ENCODE data around the gene LPCAT1.
"Not testable (repeated sequence)": the region's sequence is repeated elsewhere in the genome, so short reads cannot be mapped to it uniquely, and the experiment has no call there.

The LPCAT1 gene

DNA sequence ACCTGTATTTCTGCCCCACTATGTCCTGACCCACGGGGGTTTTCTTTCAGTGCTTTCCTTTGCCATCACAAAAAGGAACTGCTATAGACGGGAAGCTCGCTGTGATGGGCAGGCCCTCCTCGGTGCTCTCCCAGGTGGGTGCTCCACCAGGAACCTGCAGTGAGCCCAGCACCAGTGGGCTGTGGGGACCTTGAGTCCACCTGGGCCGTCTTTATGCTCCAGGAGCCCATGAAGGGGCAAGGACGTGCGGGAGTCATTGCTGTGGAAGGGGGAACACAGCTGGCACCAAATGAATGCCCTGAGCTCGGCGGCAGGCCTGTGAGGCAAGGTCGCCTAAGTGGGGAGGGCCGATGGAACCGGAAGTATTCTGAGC is 41.8 kb downstream of the LPCAT1 start:
- no peak overlapping the region for H3K4me3 Mint-ChIP-seq
- no peak for ATAC-seq (replicated peaks)
- peaks cover 58% of the 10 kb centered on the region for H3K36me3 Mint-ChIP-seq (ENCODE audit: insufficient read depth)
- no peaks in the 10 kb centered on the region for H3K9me3 Mint-ChIP-seq
- DNase-seq, result no peak
- H3K4me1 Mint-ChIP-seq (ENCODE audit: low read depth in 2 of 2), result peaks cover 20 to 27% of the 10 kb centered on the region in 2 donors
- H3K27ac Mint-ChIP-seq, result peak overlapping the region; percentile 84 to 86
- no peaks in the 10 kb centered on the region for H3K27me3 Mint-ChIP-seq

DNA sequence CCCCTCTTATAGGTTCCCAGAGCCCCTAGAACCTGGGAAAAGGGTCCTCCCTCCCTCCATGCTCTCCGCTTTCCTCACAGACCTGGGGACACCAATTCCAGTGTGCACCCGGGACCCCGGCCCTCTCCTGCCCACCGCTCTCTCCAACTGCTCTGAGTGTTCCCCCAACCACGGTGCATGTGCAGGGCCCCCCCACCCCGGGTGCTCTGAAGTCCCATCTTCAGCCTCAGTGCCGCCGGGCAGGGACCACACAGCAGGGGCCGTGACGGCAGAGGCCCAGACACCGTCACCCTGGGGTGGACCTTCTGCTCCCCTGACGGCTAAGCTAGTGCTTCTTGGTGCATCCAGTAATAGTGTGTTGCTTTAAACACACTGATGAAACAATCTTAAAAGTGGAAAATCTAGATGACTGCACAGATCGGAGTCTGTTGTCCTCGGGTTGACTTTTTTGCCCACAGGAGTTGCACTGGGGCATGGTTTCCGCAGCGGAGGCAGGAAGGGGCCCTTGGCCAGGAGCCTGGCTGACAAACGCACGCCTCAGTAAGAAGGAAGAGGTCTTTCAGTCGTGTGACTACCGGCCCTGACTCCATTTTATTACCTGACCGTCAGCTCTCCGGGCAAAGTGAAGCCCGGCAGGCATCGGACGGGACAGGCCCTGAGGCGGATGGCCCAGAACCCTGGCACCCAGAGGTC is 42.3 kb downstream of the LPCAT1 start:
- Mint-ChIP-seq H3K27ac (peak overlapping the region; percentile 84 to 86), H3K9me3 (no peaks in the 10 kb centered on the region), H3K27me3 (no peaks in the 10 kb centered on the region), H3K36me3 (ENCODE audit: insufficient read depth) (peaks cover 55% of the 10 kb centered on the region), H3K4me1 (ENCODE audit: low read depth in 2 of 2) (peaks cover 20 to 27% of the 10 kb centered on the region in 2 donors), H3K4me3 (no peak overlapping the region)
- DNase-seq (no peak), ATAC-seq (replicated peaks) (no peak)

DNA sequence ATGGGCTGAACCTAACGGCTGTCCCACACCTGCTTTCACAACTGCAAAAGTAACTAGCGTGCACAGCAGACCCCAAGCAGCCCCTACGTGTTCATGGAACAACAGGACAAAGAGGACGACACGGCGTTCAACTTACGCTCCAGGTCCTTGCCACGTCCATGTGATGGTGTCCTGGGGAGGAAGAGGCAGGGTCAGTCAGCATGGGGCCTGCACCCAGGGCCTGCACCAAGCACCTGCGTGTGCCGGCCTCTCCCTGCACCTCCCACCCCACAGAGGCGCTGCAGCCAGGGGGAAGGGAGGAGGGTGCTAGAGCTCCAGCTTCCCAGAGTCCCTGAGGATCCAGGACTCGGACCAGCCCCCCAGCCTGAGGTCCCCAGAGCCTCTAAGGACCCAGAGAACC is 43.0 kb downstream of the LPCAT1 start:
- ATAC-seq (replicated peaks) (no peak), DNase-seq (no peak)
- Mint-ChIP-seq H3K4me3 (peak overlapping the region in 1 of 2 donors; percentile 17), H3K27me3 (no peaks in the 10 kb centered on the region), H3K36me3 (ENCODE audit: insufficient read depth) (peaks cover 52% of the 10 kb centered on the region), H3K4me1 (ENCODE audit: low read depth in 2 of 2) (peaks cover 20 to 26% of the 10 kb centered on the region in 2 donors), H3K27ac (peak overlapping the region in 1 of 2 donors; percentile 86), H3K9me3 (no peaks in the 10 kb centered on the region)

DNA sequence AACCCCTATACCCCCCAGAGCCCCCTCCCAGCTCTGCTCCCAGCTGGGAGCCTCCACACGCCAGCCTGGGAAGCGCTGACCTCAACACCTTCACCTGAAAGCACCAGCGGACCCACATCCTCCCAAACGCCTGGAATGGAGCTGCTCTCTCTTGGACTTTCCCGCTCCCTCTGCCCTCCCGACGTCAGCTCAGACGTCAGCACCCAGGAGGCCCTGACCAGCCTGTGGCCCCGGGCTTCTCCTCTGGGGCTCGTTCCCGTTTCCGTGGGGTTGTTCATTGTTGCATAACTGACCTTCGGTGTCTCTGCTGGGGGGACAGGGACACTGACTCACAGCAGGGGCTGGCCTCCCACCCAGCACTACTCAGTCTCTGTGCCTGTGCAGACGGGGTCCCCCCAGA is 43.5 kb downstream of the LPCAT1 start:
- peaks cover 56% of the 10 kb centered on the region for H3K36me3 Mint-ChIP-seq (ENCODE audit: insufficient read depth)
- no peaks in the 10 kb centered on the region for H3K27me3 Mint-ChIP-seq
- no peak for DNase-seq
- no peaks in the 10 kb centered on the region for H3K9me3 Mint-ChIP-seq
- H3K4me1 Mint-ChIP-seq (ENCODE audit: low read depth in 2 of 2), result peaks cover 20 to 25% of the 10 kb centered on the region in 2 donors
- peak overlapping the region; percentile 56 to 86 for H3K27ac Mint-ChIP-seq
- ATAC-seq (replicated peaks), result peak; percentile 34
- peak overlapping the region in 1 of 2 donors; percentile 17 for H3K4me3 Mint-ChIP-seq

DNA sequence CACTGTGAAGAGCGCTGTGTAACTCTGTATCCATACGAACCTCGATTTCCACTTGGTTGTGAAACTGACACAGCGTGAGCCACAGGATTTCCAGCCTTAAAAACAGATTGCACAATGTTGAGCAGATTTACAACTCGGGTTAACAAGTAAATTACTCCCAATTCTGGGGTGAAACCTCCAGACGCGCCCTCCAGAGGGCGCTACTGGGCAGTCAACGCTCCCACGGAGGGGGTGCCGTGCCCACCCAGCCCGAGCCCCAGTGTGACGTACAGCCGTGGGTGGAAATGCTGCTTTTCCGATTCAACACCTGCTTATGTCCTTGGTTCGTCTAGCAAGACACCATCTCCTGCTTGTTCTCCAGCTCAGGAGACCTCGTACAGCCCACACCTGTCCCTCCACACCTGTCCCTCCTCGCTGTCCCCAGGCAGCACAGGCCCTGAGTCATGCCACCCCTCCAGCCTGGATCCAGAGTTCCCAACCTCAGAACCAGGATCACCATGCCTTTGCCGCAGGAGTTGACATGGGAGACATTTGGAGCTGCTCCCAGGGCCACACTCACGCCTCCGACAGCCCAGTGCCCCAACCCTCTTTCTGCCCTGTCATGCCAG is 44.1 kb downstream of the LPCAT1 start:
- Mint-ChIP-seq H3K27me3 (no peaks in the 10 kb centered on the region), H3K9me3 (no peaks in the 10 kb centered on the region), H3K4me3 (no peak overlapping the region), H3K27ac (peak overlapping the region; percentile 56 to 86), H3K36me3 (ENCODE audit: insufficient read depth) (peaks cover 59% of the 10 kb centered on the region), H3K4me1 (ENCODE audit: low read depth in 2 of 2) (peaks cover 20 to 22% of the 10 kb centered on the region in 2 donors)
- DNase-seq (peak; percentile 48 to 51 (median 50)), ATAC-seq (replicated peaks) (peak; percentile 74)

DNA sequence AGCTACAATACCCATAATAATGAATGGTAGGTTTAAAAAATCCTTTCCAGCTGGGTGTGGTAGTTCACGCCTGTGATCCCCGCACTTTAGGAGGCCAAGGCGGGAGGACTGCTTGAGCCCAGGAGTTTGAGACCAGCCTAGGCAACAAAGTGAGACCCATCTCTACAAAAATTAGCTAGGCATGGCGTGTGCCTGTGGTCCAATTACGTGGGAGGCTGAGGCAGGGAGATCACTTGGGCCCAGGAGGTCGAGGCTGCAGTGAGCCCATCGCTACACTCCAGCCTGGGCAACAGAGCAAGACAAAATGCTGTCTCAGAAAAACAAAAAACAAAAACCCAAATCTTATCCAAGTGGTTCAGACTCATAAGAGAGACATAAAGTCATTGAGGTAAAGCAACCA is 44.7 kb downstream of the LPCAT1 start:
- Mint-ChIP-seq H3K27ac (no peak overlapping the region), H3K4me3 (no peak overlapping the region), H3K9me3 (no peaks in the 10 kb centered on the region), H3K27me3 (no peaks in the 10 kb centered on the region), H3K36me3 (ENCODE audit: insufficient read depth) (peaks cover 62% of the 10 kb centered on the region), H3K4me1 (ENCODE audit: low read depth in 2 of 2) (peaks cover 20 to 22% of the 10 kb centered on the region in 2 donors)
- no peak for DNase-seq
- no peak for ATAC-seq (replicated peaks)

DNA sequence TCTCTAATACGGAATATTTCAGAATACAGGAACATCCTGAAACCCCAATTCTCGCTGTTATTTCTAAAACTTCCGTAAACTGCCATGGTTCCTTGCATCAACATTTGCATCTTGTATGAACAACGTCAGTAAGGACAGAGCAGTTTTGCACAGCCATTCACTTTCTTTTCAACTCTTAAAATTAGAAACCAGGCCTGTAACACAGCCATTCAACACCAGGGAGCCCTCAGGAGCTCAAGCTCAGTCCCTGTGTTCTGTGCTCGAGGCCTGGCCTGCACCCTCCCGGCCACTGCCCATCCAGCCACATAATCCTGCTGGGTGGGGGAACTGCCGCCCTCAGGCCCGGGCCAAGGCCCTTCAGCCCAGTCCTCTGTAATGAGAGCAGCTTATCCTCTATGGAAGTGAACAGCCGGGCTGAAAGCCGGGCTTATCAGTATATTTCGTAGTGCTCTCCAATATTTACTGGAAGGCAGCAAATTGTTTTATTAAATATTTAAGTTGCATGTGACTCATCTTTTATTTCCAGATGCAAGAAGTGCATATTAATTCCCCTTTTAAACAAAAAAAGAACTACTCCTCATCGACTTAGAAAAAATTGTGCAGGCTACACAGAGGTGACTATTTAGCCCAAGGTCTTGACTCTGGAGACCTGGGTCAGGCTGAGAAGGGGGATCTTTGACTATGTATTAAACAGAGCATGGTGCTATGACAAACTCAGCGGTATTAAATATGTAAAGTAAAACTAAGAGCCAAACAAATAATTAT is 45.3 kb downstream of the LPCAT1 start:
- Mint-ChIP-seq H3K27me3 (no peaks in the 10 kb centered on the region), H3K27ac (peak overlapping the region in 1 of 2 donors; percentile 12), H3K36me3 (ENCODE audit: insufficient read depth) (peaks cover 64% of the 10 kb centered on the region), H3K4me1 (ENCODE audit: low read depth in 2 of 2) (peaks cover 19 to 20% of the 10 kb centered on the region in 2 donors), H3K4me3 (no peak overlapping the region), H3K9me3 (no peaks in the 10 kb centered on the region)
- no peak for DNase-seq
- ATAC-seq (replicated peaks), result no peak

DNA sequence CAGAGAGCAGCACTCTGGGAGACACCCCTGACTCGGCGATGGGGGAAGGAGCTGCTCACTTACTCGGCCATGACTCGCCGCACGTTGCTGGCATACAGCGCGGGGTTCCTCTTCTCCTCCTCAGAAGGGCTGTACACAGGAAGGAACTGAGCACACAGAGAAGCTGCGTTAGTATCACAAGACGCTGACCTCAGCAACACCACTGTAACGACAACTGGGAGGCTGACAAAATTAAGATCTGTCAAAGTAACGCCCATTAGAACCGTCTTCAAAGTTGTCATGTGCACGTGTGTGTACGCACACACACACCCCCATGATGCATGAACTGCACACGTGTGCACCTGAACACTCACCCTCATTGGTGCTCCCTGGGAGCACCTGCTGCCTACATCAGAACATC is 46.4 kb downstream of the LPCAT1 start:
- Mint-ChIP-seq H3K4me3 (no peak overlapping the region), H3K9me3 (no peaks in the 10 kb centered on the region), H3K27me3 (no peaks in the 10 kb centered on the region), H3K36me3 (ENCODE audit: insufficient read depth) (peaks cover 63% of the 10 kb centered on the region), H3K27ac (no peak overlapping the region), H3K4me1 (ENCODE audit: low read depth in 2 of 2) (peaks cover 18 to 24% of the 10 kb centered on the region in 2 donors)
- ATAC-seq (replicated peaks), result peak; percentile 30
- DNase-seq, result no peak

DNA sequence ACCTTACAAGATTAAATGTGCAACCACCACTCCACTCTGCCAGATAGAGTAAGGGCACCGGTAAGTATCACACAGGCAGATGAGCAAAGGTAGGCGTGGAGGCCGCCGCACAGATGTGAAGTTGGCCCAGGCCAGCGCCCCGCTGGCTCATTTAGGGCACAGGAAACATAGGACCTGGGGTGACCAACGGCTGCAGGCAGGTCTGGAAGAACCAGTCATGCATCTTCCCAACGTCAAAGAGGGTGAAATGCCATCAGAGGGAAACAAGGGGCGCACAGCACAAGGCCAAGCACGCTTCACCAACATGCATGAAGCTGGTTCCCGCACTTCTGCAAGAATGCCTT is 46.8 kb downstream of the LPCAT1 start:
- Mint-ChIP-seq H3K36me3 (ENCODE audit: insufficient read depth) (peaks cover 63% of the 10 kb centered on the region), H3K9me3 (no peaks in the 10 kb centered on the region), H3K27ac (no peak overlapping the region), H3K4me1 (ENCODE audit: low read depth in 2 of 2) (peaks cover 18 to 22% of the 10 kb centered on the region in 2 donors), H3K27me3 (no peaks in the 10 kb centered on the region), H3K4me3 (no peak overlapping the region)
- DNase-seq, result no peak
- ATAC-seq (replicated peaks), result no peak

DNA sequence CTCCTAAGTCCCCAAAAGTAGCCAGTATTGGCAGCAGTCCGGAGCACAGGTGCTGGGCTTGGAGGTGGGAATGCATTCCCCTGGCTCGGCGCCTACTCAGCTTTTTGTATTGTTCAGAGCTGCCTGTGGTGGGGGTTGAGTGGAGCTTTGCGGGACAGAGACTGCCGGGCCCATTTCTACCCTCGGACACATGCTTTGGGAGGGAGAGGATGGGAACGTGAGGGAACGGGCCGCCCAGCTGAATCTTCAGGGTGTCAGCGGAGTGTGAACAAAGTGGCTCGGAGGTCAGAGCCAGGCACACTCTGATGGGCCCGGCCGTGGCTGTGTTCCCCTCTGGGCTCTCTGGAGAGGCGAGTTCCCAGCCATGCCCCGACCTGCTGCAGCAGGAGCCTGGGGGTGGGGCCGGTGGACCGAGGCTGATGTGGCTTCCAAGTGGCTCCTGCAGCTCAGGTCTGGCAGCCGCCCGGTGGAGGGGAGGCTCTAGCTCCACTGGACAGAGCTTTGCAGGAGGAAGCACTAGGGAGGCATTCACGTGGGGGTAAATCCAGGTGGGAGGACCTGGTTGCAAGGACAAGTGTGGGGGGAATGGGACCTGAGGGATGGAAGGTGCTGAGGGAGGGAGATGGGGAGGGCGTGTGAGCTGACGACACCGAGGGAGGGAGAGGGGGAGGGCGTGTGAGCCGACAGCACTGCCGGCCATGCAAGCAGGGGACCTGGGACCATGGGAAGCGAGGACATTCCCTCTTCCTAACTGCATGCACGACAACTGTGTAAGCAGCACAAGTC is 47.4 kb downstream of the LPCAT1 start:
- Mint-ChIP-seq H3K27ac (no peak overlapping the region), H3K27me3 (no peaks in the 10 kb centered on the region), H3K4me1 (ENCODE audit: low read depth in 2 of 2) (peaks cover 18 to 20% of the 10 kb centered on the region in 2 donors), H3K4me3 (no peak overlapping the region), H3K36me3 (ENCODE audit: insufficient read depth) (peaks cover 65% of the 10 kb centered on the region), H3K9me3 (no peaks in the 10 kb centered on the region)
- ATAC-seq (replicated peaks), result no peak
- no peak for DNase-seq

DNA sequence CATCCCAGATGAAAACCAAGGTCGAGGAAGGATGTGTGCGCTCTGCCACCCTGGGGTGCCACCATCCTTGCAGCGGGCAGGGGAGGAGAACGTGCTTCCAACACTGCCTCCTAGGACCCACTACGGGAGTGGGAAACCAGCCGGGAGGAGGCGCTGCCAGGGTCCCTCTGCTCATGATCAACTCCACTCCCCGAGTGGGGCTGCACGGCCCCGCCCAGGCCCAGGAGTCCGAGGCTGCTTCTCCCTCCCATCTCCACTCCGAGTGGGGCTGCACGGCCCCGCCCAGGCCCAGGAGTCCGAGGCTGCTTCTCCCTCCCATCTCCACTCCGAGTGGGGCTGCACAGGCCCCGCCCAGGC is 48.2 kb downstream of the LPCAT1 start:
- H3K9me3 Mint-ChIP-seq; H3K27me3 Mint-ChIP-seq; DNase-seq; H3K4me3 Mint-ChIP-seq; H3K27ac Mint-ChIP-seq; ATAC-seq (replicated peaks): not testable (repeated sequence)
- peaks cover 16% of the 10 kb centered on the region in 2 donors for H3K4me1 Mint-ChIP-seq (ENCODE audit: low read depth in 2 of 2)
- H3K36me3 Mint-ChIP-seq (ENCODE audit: insufficient read depth), result peaks cover 69% of the 10 kb centered on the region

DNA sequence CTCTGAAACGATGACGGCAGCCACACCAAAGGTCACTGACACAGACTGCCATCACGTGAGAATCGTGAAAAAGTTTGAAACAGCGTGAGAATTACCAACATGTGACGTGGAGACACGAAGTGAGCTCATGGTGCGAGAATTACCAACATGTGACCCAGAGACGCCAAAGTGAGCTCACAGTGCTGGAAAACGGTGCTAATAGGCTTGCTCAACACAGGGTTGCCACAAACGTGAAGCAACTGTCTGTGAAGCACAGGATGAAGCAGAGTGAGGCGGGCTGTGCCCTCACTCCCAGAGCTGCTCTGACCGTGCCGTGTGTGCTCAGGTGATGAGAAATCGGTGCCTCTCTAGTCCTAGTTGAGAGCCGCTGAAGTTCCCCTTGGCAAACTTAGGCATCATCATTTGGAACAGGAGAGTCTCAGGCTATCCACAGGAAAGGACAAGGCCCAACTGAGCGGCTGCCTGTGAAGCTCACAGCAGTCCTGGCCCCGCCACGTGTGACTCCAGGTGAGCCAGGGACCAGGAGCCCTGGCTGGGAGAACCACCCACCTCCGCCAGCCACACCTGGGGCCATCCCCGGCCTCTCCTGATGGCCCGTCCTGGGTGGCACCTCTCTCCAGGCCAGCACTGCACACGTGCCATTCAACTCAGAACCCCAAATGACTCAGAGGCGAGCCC is 48.8 kb downstream of the LPCAT1 start:
- Mint-ChIP-seq H3K4me3 (no peak overlapping the region), H3K27me3 (no peaks in the 10 kb centered on the region), H3K9me3 (no peaks in the 10 kb centered on the region), H3K4me1 (ENCODE audit: low read depth in 2 of 2) (peaks cover 11% of the 10 kb centered on the region in 2 donors), H3K27ac (peak overlapping the region in 1 of 2 donors; percentile 58), H3K36me3 (ENCODE audit: insufficient read depth) (peaks cover 66% of the 10 kb centered on the region)
- ATAC-seq (replicated peaks) (no peak), DNase-seq (no peak)

Measured in effector memory CD8-positive, alpha-beta T cell (primary cell).